ENCODE results near the gene GABRB1.

DNA sequence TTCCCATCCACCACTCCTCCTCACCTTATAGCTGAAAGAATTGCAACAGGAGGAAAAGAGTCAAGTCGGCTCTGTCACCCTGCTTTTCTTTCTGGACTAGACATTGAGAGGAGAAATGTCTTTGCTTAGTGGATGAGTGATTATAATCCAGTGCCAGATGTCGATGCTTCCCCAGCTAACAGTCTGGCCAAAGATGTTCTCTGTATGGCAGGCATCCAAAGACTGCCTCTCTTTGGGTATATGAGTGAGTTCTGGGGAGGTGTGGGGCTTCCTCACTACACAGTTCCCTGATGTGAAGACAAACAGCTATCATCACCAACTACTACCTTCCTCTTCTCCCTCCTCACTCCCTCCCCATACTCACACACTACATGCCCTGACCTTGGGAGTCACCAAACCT lies 341.2 kb downstream of the GABRB1 start:
- TF ChIP-seq CTCF (IDR thresholded peaks at IDR 0.05), result no peak
- TF ChIP-seq POLR2A (IDR thresholded peaks at IDR 0.05), result no peak
